ENCODE results near the gene TUFT1. TPM values are rescaled to one million over a fixed set of nuclear protein-coding genes. Genes with fewer than 3 reads are reported as not detected.

The TUFT1 gene

DNA sequence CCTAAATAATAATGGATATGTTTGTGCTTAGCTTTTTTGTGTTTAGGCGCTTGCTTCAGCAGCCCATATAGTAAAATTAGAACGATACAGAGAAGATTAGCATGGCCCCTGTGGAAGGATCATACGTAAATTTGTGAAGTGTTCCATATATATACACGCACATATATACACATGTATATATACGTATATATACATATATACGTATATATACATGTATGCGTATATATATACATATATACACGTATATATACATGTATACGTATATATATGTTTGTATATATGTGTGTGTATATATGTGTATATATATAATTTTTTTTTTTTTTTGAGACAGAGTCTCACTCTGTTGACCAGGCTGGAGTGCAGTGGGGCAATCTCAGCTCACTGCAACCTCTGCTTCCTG, 89.2 kb downstream of the TUFT1 start:
- H3K27me3 ChIP-seq (ENCODE audit: insufficient read depth, poor library complexity, severe bottlenecking) = no peaks in the 10 kb centered on the region
- no peak overlapping the region for H3K27ac ChIP-seq (replicated peaks)
- no peak overlapping the region for H3K4me3 ChIP-seq (replicated peaks; ENCODE audit: insufficient read depth, low read length)
- TF ChIP-seq, protein P1, sequence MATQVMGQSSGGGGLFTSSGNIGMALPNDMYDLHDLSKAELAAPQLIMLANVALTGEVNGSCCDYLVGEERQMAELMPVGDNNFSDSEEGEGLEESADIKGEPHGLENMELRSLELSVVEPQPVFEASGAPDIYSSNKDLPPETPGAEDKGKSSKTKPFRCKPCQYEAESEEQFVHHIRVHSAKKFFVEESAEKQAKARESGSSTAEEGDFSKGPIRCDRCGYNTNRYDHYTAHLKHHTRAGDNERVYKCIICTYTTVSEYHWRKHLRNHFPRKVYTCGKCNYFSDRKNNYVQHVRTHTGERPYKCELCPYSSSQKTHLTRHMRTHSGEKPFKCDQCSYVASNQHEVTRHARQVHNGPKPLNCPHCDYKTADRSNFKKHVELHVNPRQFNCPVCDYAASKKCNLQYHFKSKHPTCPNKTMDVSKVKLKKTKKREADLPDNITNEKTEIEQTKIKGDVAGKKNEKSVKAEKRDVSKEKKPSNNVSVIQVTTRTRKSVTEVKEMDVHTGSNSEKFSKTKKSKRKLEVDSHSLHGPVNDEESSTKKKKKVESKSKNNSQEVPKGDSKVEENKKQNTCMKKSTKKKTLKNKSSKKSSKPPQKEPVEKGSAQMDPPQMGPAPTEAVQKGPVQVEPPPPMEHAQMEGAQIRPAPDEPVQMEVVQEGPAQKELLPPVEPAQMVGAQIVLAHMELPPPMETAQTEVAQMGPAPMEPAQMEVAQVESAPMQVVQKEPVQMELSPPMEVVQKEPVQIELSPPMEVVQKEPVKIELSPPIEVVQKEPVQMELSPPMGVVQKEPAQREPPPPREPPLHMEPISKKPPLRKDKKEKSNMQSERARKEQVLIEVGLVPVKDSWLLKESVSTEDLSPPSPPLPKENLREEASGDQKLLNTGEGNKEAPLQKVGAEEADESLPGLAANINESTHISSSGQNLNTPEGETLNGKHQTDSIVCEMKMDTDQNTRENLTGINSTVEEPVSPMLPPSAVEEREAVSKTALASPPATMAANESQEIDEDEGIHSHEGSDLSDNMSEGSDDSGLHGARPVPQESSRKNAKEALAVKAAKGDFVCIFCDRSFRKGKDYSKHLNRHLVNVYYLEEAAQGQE (IDR thresholded peaks at IDR 0.05; ENCODE audit: insufficient replicate concordance, low read depth) = no peak
- TF ChIP-seq POLR2AphosphoS5 (IDR thresholded peaks at IDR 0.05; ENCODE audit: low read depth) (no peak), SPI1 (IDR thresholded peaks at IDR 0.05; ENCODE audit: borderline replicate concordance, low read depth) (no peak)
- TF ChIP-seq, protein P2, sequence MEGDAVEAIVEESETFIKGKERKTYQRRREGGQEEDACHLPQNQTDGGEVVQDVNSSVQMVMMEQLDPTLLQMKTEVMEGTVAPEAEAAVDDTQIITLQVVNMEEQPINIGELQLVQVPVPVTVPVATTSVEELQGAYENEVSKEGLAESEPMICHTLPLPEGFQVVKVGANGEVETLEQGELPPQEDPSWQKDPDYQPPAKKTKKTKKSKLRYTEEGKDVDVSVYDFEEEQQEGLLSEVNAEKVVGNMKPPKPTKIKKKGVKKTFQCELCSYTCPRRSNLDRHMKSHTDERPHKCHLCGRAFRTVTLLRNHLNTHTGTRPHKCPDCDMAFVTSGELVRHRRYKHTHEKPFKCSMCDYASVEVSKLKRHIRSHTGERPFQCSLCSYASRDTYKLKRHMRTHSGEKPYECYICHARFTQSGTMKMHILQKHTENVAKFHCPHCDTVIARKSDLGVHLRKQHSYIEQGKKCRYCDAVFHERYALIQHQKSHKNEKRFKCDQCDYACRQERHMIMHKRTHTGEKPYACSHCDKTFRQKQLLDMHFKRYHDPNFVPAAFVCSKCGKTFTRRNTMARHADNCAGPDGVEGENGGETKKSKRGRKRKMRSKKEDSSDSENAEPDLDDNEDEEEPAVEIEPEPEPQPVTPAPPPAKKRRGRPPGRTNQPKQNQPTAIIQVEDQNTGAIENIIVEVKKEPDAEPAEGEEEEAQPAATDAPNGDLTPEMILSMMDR (IDR thresholded peaks at IDR 0.05; ENCODE audit: insufficient read depth, low read length) = no peak
- DNase-seq (ENCODE audit: low read depth in 1 of 2, low spot score in 1 of 2) = no peak

Small RNAs within 50 kb of the gene (microRNA-seq; reads per million reads assigned to microRNA genes)
- not detected for gene MIR554

All from HL-60 (cell line).